PC-9 (cell line): Measurements from ENCODE around the gene CARD11. TPM values are rescaled to one million over a fixed set of nuclear protein-coding genes. Genes with fewer than 3 reads are reported as not detected.

ENCODE experiments used
- BruUV-seq: library from RNA; stranded (reverse); fragments of 400-500 nt; replicated peaks from 2 replicates; lab custom pipeline; 2021; lab: Mats Ljungman, UMichigan
- CTCF ChIA-PET: fragments of 300-600 bp; sonication (Branson Sonifier 250); formaldehyde crosslinking; loops from one replicate; lab custom pipeline; 2022; ENCODE audit warnings: antibody characterized with exemption; lab: Charles Lee
- POLR2A ChIA-PET: fragments of 300-600 bp; sonication (Branson Sonifier 250); formaldehyde crosslinking; loops from one replicate; lab custom pipeline; 2022; ENCODE audit warnings: antibody characterized with exemption; ENCODE audit not compliant: unreplicated experiment; lab: Charles Lee
- DNase-seq, 2 experiments: peaks; one replicate each; pipeline versions ENCODE4 v3.0.0 to v3.0.0-alpha.2; 2015 to 2022; ENCODE audit warnings: mixed read lengths in 1 of 2
- H2AFZ ChIP-seq: fragments of 200-600 bp; sonication (generic); 2 replicates; pipeline ENCODE4 v1.8.1; 2017; ENCODE audit warnings: antibody characterized with exemption
- H3F3A ChIP-seq: fragments of 200-600 bp; sonication (generic); 2 replicates; pipeline ENCODE4 v1.8.1; 2017; ENCODE audit warnings: antibody characterized with exemption, mild to moderate bottlenecking, low read depth; ENCODE audit not compliant: insufficient read depth
- H3K27ac ChIP-seq: fragments of 200-600 bp; sonication (generic); 2 replicates; pipeline ENCODE4 v1.6.1; 2016; ENCODE audit warnings: mixed run types
- H3K27me3 ChIP-seq: fragments of 200-600 bp; sonication (generic); 2 replicates; pipeline ENCODE4 v1.6.1; 2016; ENCODE audit warnings: low read depth, mixed run types; ENCODE audit not compliant: insufficient read depth
- H3K36me3 ChIP-seq: fragments of 200-600 bp; sonication (generic); 2 replicates; pipeline ENCODE4 v1.6.1; 2016; ENCODE audit warnings: low read depth, mixed run types
- H3K4me1 ChIP-seq: fragments of 200-600 bp; sonication (generic); replicated peaks from 2 replicates; pipeline ENCODE4 v1.6.1; 2016; ENCODE audit warnings: mixed run types; ENCODE audit not compliant: insufficient read depth
- H3K4me2 ChIP-seq: fragments of 200-600 bp; sonication (generic); 2 replicates; pipeline ENCODE4 v1.6.1; 2017; ENCODE audit warnings: mixed run types
- H3K4me3 ChIP-seq: fragments of 200-600 bp; sonication (generic); 2 replicates; pipeline ENCODE4 v1.6.1; 2016; ENCODE audit warnings: mixed run types
- H3K79me2 ChIP-seq: fragments of 200-600 bp; sonication (generic); 2 replicates; pipeline ENCODE4 v1.6.1; 2017; ENCODE audit warnings: low read depth, mixed run types
- H3K9me2 ChIP-seq: fragments of 200-600 bp; sonication (generic); 2 replicates; pipeline ENCODE4 v1.8.1; 2017; ENCODE audit warnings: mild to moderate bottlenecking; ENCODE audit not compliant: insufficient read depth
- H3K9me3 ChIP-seq: fragments of 200-600 bp; sonication (generic); 2 replicates; pipeline ENCODE4 v1.8.1; 2016; ENCODE audit warnings: low read depth; ENCODE audit not compliant: insufficient read depth
- H4K20me1 ChIP-seq: fragments of 200-600 bp; sonication (generic); 2 replicates; pipeline ENCODE4 v1.8.1; 2017; ENCODE audit not compliant: insufficient read depth
- EZH2 ChIP-seq: fragments of 200-600 bp; sonication (generic); IDR thresholded peaks from 2 replicates; pipeline ENCODE4 v1.8.0; 2017; ENCODE audit warnings: antibody characterized with exemption, low read depth
- intact Hi-C: fragments of 100-400 bp; cut with micrococcal nuclease; formaldehyde crosslinking; loops from one replicate; pipeline ENCODE4 v1.10.0; 2022; ENCODE audit not compliant: unreplicated experiment
- total RNA-seq: library from RNA; stranded (reverse); gene quantifications from 2 replicates; pipeline ENCODE4 v1.2.3, GENCODE V29; 2021
- TF ChIP-seq, protein P1 (sequence below): fragments of 200-600 bp; sonication (generic); conservative IDR thresholded peaks from 2 replicates; pipeline ENCODE4 v1.6.1; 2017; ENCODE audit warnings: mixed run types, antibody characterized with exemption, mild to moderate bottlenecking, moderate library complexity

Gene CARD11
- total RNA-seq, 1 experiment from 2014 or later: 62.6 TPM

GRCh38 chr7:2908103-2908683 is 135.5 kb downstream of the CARD11 start:
- H3K79me2 ChIP-seq: no peaks in the 10 kb centered on the region
- no peaks in the 10 kb centered on the region for H3K9me3 ChIP-seq
- H4K20me1 ChIP-seq: no peaks in the 10 kb centered on the region
- H3K27me3 ChIP-seq: no peaks in the 10 kb centered on the region
- H3K36me3 ChIP-seq: no peaks in the 10 kb centered on the region
- peaks cover 15% of the 10 kb centered on the region; the same call in 1 of the 2 replicates for H3F3A ChIP-seq
- no peaks in the 10 kb centered on the region for H3K4me1 ChIP-seq
- no peak overlapping the region for H3K4me2 ChIP-seq
- intact Hi-C loops: no loop called here
- BruUV-seq: no TSS peak
- H3K27ac ChIP-seq: no peak overlapping the region
- H3K9me2 ChIP-seq: no peaks in the 10 kb centered on the region
- H3K4me3 ChIP-seq: no peak overlapping the region
- CTCF ChIA-PET: no interaction called here
- H2AFZ ChIP-seq: no peak overlapping the region
- no peak for DNase-seq
- POLR2A ChIA-PET: no interaction called here
- TF ChIP-seq, protein P1, sequence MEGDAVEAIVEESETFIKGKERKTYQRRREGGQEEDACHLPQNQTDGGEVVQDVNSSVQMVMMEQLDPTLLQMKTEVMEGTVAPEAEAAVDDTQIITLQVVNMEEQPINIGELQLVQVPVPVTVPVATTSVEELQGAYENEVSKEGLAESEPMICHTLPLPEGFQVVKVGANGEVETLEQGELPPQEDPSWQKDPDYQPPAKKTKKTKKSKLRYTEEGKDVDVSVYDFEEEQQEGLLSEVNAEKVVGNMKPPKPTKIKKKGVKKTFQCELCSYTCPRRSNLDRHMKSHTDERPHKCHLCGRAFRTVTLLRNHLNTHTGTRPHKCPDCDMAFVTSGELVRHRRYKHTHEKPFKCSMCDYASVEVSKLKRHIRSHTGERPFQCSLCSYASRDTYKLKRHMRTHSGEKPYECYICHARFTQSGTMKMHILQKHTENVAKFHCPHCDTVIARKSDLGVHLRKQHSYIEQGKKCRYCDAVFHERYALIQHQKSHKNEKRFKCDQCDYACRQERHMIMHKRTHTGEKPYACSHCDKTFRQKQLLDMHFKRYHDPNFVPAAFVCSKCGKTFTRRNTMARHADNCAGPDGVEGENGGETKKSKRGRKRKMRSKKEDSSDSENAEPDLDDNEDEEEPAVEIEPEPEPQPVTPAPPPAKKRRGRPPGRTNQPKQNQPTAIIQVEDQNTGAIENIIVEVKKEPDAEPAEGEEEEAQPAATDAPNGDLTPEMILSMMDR: no peak
- TF ChIP-seq EZH2: no peak

DNA sequence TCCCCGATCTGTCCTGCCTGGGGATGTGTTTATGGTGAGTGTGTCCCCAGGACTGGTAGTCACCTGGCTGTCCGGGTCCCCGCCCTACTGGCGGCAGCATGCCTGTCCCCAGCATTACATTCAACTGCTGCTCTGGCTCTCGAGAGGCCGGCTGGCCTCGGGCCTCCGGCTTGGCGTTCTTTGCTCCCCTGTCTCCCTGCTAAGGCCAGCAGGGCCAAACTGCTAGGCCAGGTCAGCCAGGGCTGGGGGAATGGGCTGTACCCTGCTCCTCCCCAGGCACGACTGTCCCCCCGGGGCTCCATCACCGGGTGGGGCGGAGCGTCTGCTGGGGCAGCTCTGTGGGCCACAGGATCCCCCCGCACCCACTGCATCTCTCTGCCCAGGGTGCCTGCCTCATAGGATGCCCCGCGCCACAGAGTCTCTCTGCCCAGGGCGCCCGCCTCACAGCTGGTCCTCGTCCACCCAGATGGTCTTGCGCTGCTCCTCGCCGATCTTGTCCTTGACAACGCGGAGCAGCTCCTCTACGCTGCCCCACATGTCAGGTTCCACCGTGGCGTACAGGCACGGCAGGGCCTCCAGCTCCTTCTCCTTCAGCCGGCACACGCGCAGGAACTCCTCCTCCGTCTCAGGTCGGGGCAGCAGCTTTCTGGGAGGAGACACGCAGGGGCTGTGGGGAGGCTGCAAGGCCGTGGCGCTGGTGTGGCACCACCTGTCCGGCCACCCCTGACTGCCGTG is 137.3 kb downstream of the CARD11 start:
- intact Hi-C loops: no loop called here
- Histone ChIP-seq H3K4me2 (no peak overlapping the region), H3F3A (peaks cover 18% of the 10 kb centered on the region; the same call in 1 of the 2 replicates), H3K79me2 (no peaks in the 10 kb centered on the region), H2AFZ (no peak overlapping the region), H3K9me2 (no peaks in the 10 kb centered on the region), H3K9me3 (no peaks in the 10 kb centered on the region), H3K27me3 (no peaks in the 10 kb centered on the region), H3K36me3 (no peaks in the 10 kb centered on the region), H3K4me3 (no peak overlapping the region), H4K20me1 (no peaks in the 10 kb centered on the region), H3K27ac (no peak overlapping the region), H3K4me1 (no peaks in the 10 kb centered on the region)
- no peak for DNase-seq
- BruUV-seq: no TSS peak
- POLR2A ChIA-PET: no interaction called here
- no peak for TF ChIP-seq EZH2
- TF ChIP-seq, protein P1: no peak
- CTCF ChIA-PET: no interaction called here

DNA sequence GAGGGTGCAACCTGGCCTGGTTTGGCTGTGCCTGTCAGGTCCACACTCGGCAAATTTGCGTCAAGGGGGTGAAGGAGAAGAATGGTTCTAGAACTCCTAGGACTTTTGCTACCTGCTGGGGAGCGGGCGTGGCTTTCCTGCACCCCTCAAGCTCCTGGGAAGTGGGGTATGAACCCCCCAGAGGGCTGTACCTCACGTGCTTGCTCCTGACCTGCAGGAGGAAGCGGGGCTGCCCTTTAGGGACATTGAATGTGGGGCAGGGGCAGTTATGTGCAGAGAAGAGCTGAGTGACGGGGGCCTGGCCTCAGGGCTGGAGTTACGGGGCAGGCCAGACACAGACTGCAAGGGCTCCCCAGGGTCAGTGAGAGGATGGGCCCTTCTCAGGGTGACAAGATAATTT is 138.2 kb downstream of the CARD11 start:
- POLR2A ChIA-PET: no interaction called here

More for the DNA sequence above, 138.2 kb downstream of the CARD11 start:
- Histone ChIP-seq H2AFZ (no peak overlapping the region), H3K36me3 (no peaks in the 10 kb centered on the region), H3F3A (peaks cover 18% of the 10 kb centered on the region; the same call in 1 of the 2 replicates), H3K4me2 (no peak overlapping the region), H3K79me2 (no peaks in the 10 kb centered on the region), H3K4me1 (no peaks in the 10 kb centered on the region), H4K20me1 (no peaks in the 10 kb centered on the region), H3K4me3 (no peak overlapping the region), H3K9me2 (no peaks in the 10 kb centered on the region), H3K27me3 (no peaks in the 10 kb centered on the region), H3K27ac (no peak overlapping the region), H3K9me3 (no peaks in the 10 kb centered on the region)
- BruUV-seq: no TSS peak
- no peak for DNase-seq
- intact Hi-C loops: no loop called here
- CTCF ChIA-PET: no interaction called here
- TF ChIP-seq, protein P1: no peak
- no peak for TF ChIP-seq EZH2
